Liver (tissue), 9 donors: ENCODE measurements around the gene RND1. TPM values are rescaled to one million over a fixed set of nuclear protein-coding genes. Genes with fewer than 3 reads are reported as not detected.

Source experiments
- DNase-seq: peaks from one replicate; pipeline ENCODE4 v3.0.0-alpha.2; 2017; ENCODE audit warnings: low spot score
- H3K27ac ChIP-seq, 2 donors: one replicate each; pipeline ENCODE4 v1.7.0; 2013; ENCODE audit warnings: inconsistent platforms in 2 of 2, low read length in 2 of 2, control low read depth in 1 of 2, low read depth in 1 of 2, mild to moderate bottlenecking in 1 of 2
- H3K27me3 ChIP-seq, 4 donors: one replicate each; pipeline versions ENCODE4 v1.6.1 to v1.7.0; 2013; ENCODE audit warnings: low read length in 3 of 4, inconsistent platforms in 1 of 4, mild to moderate bottlenecking in 1 of 4, moderate library complexity in 1 of 4; ENCODE audit not compliant: control insufficient read depth in 4 of 4, insufficient read depth in 4 of 4
- H3K36me3 ChIP-seq, 4 donors: one replicate each; pipeline versions ENCODE4 v1.6.1 to v1.7.0; 2013; ENCODE audit warnings: low read length in 3 of 4, mild to moderate bottlenecking in 3 of 4, low read depth in 1 of 4, moderate library complexity in 1 of 4; ENCODE audit not compliant: control insufficient read depth in 4 of 4, insufficient read depth in 3 of 4
- H3K4me1 ChIP-seq, 4 donors: one replicate each; pipeline versions ENCODE4 v1.6.1 to v1.7.0; 2013; ENCODE audit warnings: low read length in 3 of 4, mild to moderate bottlenecking in 3 of 4, moderate library complexity in 1 of 4; ENCODE audit not compliant: control insufficient read depth in 4 of 4, insufficient read depth in 4 of 4
- H3K4me3 ChIP-seq, 3 donors: one replicate each; pipeline versions ENCODE4 v1.6.1 to v1.7.0; 2013; ENCODE audit warnings: low read length in 3 of 3, control low read depth in 1 of 3, low read depth in 1 of 3, mild to moderate bottlenecking in 1 of 3
- H3K9ac ChIP-seq, 2 donors: one replicate each; pipeline ENCODE4 v1.7.0; 2013; ENCODE audit warnings: low read length in 2 of 2, mild to moderate bottlenecking in 2 of 2, moderate library complexity in 2 of 2, control low read depth in 1 of 2, low read depth in 1 of 2
- H3K9me3 ChIP-seq, 4 donors: one replicate each; pipeline versions ENCODE4 v1.6.1 to v1.7.0; 2013; ENCODE audit warnings: low read length in 3 of 4; ENCODE audit not compliant: control insufficient read depth in 4 of 4
- EGR1 ChIP-seq, 2 donors: IDR thresholded peaks; 2 replicates each; pipeline ENCODE4 v1.6.1; 2016 to 2018; ENCODE audit warnings: antibody characterized with exemption in 2 of 2, low read depth in 2 of 2
- FOXA1 ChIP-seq: IDR thresholded peaks from 2 replicates; pipeline ENCODE4 v1.6.1; 2016; ENCODE audit warnings: antibody characterized with exemption
- FOXA2 ChIP-seq: IDR thresholded peaks from 2 replicates; pipeline ENCODE4 v1.6.1; 2016; ENCODE audit warnings: antibody characterized with exemption
- GABPA ChIP-seq, 2 donors: IDR thresholded peaks in 1 of 2; conservative IDR thresholded peaks in 1 of 2; 2 replicates each; pipeline ENCODE4 v1.6.1; 2016; ENCODE audit warnings: antibody characterized with exemption in 2 of 2, mild to moderate bottlenecking in 1 of 2, moderate library complexity in 1 of 2
- HNF4A ChIP-seq, 2 donors: conservative IDR thresholded peaks; 2 replicates each; pipeline ENCODE4 v1.6.1; 2016; ENCODE audit warnings: antibody characterized with exemption in 2 of 2, mild to moderate bottlenecking in 2 of 2
- HNF4G ChIP-seq: IDR thresholded peaks from 2 replicates; pipeline ENCODE4 v1.6.1; 2016; ENCODE audit warnings: antibody characterized with exemption
- JUND ChIP-seq, 2 donors: IDR thresholded peaks; 2 replicates each; pipeline ENCODE4 v1.6.1; 2016; ENCODE audit warnings: antibody characterized with exemption in 2 of 2
- RAD21 ChIP-seq, 2 donors: IDR thresholded peaks; 2 replicates each; pipeline ENCODE4 v1.6.1; 2016; ENCODE audit warnings: antibody characterized with exemption in 2 of 2, mild to moderate bottlenecking in 2 of 2
- RXRA ChIP-seq, 2 donors: IDR thresholded peaks; 2 replicates each; pipeline ENCODE4 v1.6.1; 2017 to 2018; ENCODE audit warnings: antibody characterized with exemption in 2 of 2, mild to moderate bottlenecking in 1 of 2
- SP1 ChIP-seq: IDR thresholded peaks from 2 replicates; pipeline ENCODE4 v1.6.1; 2018; ENCODE audit warnings: antibody characterized with exemption, mild to moderate bottlenecking
- TAF1 ChIP-seq: conservative IDR thresholded peaks from 2 replicates; pipeline ENCODE4 v1.6.1; 2016; ENCODE audit warnings: antibody characterized with exemption, mild to moderate bottlenecking
- YY1 ChIP-seq: IDR thresholded peaks from 2 replicates; pipeline ENCODE4 v1.6.1; 2016; ENCODE audit warnings: antibody characterized with exemption, mild to moderate bottlenecking
- WGBS: extraction: QIAGEN DNeasy Blood & Tissue Kit; methylation state at CpG from one replicate; pipeline ENCODE4 v1.1.7; 2013; 5-methylcytosine and 5-hydroxymethylcytosine counted together
- polyA plus RNA-seq, 2 donors: library from polyadenylated mRNA; stranded (reverse) in 1 of 2; unstranded in 1 of 2; fragments of 200-250 nt in 1 of 2; fragments of >200 nt in 1 of 2; fragmentation: Nextera tagmentation in 1 of 2; extraction: Ambion mirVana in 1 of 2; gene quantifications; one replicate each; pipeline versions ENCODE4 v1.2.1 to v1.2.3, GENCODE V29; 2013 to 2015
- total RNA-seq, 2 donors: library from RNA; depleted of rRNA; stranded (reverse); fragments of >200 nt; gene quantifications; one replicate each; pipeline ENCODE4 v1.2.3, GENCODE V29; 2014
- TF ChIP-seq, protein P1 (sequence below): fragments of 150-350 bp; IDR thresholded peaks from 2 replicates; pipeline ENCODE4 v1.5.1; 2017; ENCODE audit warnings: improper control_type of control experiment, low read depth, low read length; ENCODE audit not compliant: missing input control
- TF ChIP-seq, protein P2 (sequence below): IDR thresholded peaks from 2 replicates; pipeline ENCODE4 v1.6.1; 2016; ENCODE audit warnings: antibody characterized with exemption
- TF ChIP-seq, protein P3 (sequence below): IDR thresholded peaks from 2 replicates; pipeline ENCODE4 v1.6.1; 2016; ENCODE audit warnings: antibody characterized with exemption, mild to moderate bottlenecking
- TF ChIP-seq, protein P4 (sequence below): IDR thresholded peaks from 2 replicates; pipeline ENCODE4 v1.6.1; 2016; ENCODE audit warnings: antibody characterized with exemption
- donor health status: healthy.
- donor health status: healthy.
- donor health status: healthy.
- donor health status: healthy.
- donor health status: healthy.

Gene RND1
- total and polyA plus RNA-seq, 4 donors: 7.7 to 16.5 (median 8.5) TPM

DNA sequence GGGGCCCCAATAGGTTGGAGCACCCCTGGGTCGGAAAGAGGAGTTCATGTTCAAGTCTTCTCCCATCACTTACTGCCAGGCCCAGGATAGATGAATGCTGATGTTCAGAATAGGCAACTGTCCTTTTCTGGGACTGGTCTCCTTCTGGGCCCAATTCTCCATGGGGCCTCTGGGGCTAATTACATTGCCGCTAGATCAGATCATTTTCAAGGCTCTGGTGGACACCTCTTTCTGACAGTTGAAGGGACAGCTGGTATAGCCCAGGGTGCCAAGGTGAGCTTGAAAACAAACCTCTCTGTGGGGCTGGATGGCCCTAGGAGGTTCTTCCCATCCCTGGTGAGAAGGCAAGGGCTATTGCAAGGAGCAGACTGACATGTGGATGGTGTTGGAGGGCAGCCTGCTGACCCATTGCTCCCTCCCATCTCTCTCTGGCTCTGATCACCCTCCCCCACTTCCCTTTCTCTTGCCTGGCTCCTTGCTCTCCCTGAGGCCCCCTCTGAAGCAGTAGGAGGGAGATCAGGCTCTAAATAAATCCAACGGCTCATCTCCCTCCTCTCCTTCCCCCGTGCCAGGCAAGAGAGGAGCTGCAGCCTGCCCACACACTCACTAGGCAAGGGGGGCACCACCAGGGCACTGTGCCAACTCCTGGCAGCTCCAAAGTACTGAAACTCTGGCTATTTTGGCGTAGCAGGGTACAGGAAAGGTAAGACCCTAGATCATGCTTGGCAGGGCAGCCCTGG lies 45.5 kb downstream of the RND1 start:
- H3K27ac ChIP-seq: no peak overlapping the region
- H3K27me3 ChIP-seq: peaks cover 0 to 6% (median 3%) of the 10 kb centered on the region in 4 donors
- H3K4me3 ChIP-seq: no peak overlapping the region
- DNase-seq: no peak
- H3K9ac ChIP-seq: no peak overlapping the region
- no peaks in the 10 kb centered on the region for H3K36me3 ChIP-seq
- no peaks in the 10 kb centered on the region for H3K9me3 ChIP-seq
- H3K4me1 ChIP-seq: peaks cover 3 to 18% (median 12%) of the 10 kb centered on the region in 4 donors
- 77% methylated on average over 5 of the region's 5 CpGs for WGBS
- TF ChIP-seq JUND (IDR thresholded peaks at IDR 0.05) (no peak), YY1 (no peak), GABPA (IDR thresholded peaks at IDR 0.05 in 1 of 2, conservative IDR thresholded peaks at IDR 0.05 in 1 of 2) (no peak), HNF4G (no peak), RAD21 (IDR thresholded peaks at IDR 0.05) (no peak)
- TF ChIP-seq, protein P1, sequence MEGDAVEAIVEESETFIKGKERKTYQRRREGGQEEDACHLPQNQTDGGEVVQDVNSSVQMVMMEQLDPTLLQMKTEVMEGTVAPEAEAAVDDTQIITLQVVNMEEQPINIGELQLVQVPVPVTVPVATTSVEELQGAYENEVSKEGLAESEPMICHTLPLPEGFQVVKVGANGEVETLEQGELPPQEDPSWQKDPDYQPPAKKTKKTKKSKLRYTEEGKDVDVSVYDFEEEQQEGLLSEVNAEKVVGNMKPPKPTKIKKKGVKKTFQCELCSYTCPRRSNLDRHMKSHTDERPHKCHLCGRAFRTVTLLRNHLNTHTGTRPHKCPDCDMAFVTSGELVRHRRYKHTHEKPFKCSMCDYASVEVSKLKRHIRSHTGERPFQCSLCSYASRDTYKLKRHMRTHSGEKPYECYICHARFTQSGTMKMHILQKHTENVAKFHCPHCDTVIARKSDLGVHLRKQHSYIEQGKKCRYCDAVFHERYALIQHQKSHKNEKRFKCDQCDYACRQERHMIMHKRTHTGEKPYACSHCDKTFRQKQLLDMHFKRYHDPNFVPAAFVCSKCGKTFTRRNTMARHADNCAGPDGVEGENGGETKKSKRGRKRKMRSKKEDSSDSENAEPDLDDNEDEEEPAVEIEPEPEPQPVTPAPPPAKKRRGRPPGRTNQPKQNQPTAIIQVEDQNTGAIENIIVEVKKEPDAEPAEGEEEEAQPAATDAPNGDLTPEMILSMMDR: no peak
- TF ChIP-seq, protein P2, sequence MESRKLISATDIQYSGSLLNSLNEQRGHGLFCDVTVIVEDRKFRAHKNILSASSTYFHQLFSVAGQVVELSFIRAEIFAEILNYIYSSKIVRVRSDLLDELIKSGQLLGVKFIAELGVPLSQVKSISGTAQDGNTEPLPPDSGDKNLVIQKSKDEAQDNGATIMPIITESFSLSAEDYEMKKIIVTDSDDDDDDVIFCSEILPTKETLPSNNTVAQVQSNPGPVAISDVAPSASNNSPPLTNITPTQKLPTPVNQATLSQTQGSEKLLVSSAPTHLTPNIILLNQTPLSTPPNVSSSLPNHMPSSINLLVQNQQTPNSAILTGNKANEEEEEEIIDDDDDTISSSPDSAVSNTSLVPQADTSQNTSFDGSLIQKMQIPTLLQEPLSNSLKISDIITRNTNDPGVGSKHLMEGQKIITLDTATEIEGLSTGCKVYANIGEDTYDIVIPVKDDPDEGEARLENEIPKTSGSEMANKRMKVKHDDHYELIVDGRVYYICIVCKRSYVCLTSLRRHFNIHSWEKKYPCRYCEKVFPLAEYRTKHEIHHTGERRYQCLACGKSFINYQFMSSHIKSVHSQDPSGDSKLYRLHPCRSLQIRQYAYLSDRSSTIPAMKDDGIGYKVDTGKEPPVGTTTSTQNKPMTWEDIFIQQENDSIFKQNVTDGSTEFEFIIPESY: no peak

DNA sequence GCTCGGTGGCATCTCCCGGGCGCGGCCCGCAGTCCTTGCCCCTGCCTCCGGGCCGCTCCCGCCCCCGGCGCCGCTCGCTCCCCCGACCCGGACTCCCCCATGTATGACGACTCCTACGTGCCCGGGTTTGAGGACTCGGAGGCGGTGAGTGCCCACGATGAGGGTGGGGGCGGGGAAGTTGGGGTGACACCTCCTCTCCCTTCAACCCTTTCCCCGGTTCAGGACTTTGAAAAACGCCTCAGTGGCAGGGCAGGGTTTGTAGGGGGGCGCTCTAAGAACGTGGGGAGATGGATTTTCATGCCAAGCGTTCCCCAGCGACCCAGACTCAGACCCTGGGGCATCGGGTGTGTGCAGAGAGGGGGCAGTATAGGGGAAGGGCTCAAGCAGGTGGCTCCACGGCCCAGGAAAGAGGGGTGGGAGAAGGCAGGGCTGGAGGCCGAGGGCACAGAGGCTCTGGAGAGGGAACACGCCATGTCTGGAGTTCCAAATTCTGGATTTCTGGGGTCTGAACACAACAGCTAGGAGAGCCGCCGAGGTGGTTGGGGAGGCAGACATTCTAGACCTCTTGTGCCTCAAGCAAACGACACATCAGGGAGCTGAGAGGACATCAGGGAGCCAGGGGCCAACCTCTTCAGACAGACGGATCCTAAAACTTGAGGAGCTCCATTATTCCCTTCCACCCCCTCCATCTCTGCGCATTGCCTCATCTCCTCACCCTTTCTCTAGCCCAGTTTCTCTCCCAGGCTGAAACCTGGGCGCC lies 46.7 kb downstream of the RND1 start:
- H3K4me1 ChIP-seq: peaks cover 3 to 26% (median 17%) of the 10 kb centered on the region in 4 donors
- DNase-seq: no peak
- TF ChIP-seq, protein P3, sequence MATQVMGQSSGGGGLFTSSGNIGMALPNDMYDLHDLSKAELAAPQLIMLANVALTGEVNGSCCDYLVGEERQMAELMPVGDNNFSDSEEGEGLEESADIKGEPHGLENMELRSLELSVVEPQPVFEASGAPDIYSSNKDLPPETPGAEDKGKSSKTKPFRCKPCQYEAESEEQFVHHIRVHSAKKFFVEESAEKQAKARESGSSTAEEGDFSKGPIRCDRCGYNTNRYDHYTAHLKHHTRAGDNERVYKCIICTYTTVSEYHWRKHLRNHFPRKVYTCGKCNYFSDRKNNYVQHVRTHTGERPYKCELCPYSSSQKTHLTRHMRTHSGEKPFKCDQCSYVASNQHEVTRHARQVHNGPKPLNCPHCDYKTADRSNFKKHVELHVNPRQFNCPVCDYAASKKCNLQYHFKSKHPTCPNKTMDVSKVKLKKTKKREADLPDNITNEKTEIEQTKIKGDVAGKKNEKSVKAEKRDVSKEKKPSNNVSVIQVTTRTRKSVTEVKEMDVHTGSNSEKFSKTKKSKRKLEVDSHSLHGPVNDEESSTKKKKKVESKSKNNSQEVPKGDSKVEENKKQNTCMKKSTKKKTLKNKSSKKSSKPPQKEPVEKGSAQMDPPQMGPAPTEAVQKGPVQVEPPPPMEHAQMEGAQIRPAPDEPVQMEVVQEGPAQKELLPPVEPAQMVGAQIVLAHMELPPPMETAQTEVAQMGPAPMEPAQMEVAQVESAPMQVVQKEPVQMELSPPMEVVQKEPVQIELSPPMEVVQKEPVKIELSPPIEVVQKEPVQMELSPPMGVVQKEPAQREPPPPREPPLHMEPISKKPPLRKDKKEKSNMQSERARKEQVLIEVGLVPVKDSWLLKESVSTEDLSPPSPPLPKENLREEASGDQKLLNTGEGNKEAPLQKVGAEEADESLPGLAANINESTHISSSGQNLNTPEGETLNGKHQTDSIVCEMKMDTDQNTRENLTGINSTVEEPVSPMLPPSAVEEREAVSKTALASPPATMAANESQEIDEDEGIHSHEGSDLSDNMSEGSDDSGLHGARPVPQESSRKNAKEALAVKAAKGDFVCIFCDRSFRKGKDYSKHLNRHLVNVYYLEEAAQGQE: no peak
- TF ChIP-seq, protein P2: no peak
- TF ChIP-seq YY1 (no peak), JUND (IDR thresholded peaks at IDR 0.05) (no peak), EGR1 (IDR thresholded peaks at IDR 0.05; ENCODE audit: low read depth in 2 of 2) (no peak), HNF4G (no peak), TAF1 (no peak), FOXA2 (no peak), RXRA (IDR thresholded peaks at IDR 0.05) (no peak), SP1 (no peak), GABPA (IDR thresholded peaks at IDR 0.05 in 1 of 2, conservative IDR thresholded peaks at IDR 0.05 in 1 of 2) (no peak), HNF4A (conservative IDR thresholded peaks at IDR 0.05) (no peak), FOXA1 (no peak), RAD21 (IDR thresholded peaks at IDR 0.05) (no peak)
- TF ChIP-seq, protein P4, sequence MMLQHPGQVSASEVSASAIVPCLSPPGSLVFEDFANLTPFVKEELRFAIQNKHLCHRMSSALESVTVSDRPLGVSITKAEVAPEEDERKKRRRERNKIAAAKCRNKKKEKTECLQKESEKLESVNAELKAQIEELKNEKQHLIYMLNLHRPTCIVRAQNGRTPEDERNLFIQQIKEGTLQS: no peak
- no peaks in the 10 kb centered on the region for H3K9me3 ChIP-seq
- no peaks in the 10 kb centered on the region for H3K36me3 ChIP-seq
- H3K9ac ChIP-seq: no peak overlapping the region
- peak overlapping the region in 1 of 3 donors; percentile 63 for H3K4me3 ChIP-seq
- H3K27ac ChIP-seq: no peak overlapping the region
- peaks cover 0 to 6% (median 3%) of the 10 kb centered on the region in 4 donors for H3K27me3 ChIP-seq
- WGBS: 23% methylated on average over 37 of the region's 37 CpGs
